Activated T-helper 1 cell treated with anti-CD3 and anti-CD28 coated beads, Interleukin-2, amount 50 U/mL, for 16 hours (primary cell): Measurements from ENCODE around the gene TCF15.

ENCODE experiments used
- DNase-seq, 2 donors: peaks; one replicate each; pipeline ENCODE4 v3.0.0-alpha.2; 2020; ENCODE audit warnings: low read depth in 1 of 2, low spot score in 1 of 2

Gene TCF15

GRCh38 chr20:556984-557383 is 53.1 kb downstream of the TCF15 start:
- no peak for DNase-seq

GRCh38 chr20:555976-556385 is 54.1 kb downstream of the TCF15 start:
- DNase-seq = no peak
